NCI-H1694 (cell line): ENCODE measurements around the gene IQSEC3.

ENCODE experiments used
- DNase-seq: peaks from one replicate; lab custom pipeline; 2025; lab: John Stamatoyannopoulos, UW

Gene IQSEC3

GRCh38 chr12:138898-139534 lies 72.4 kb downstream of the IQSEC3 start:
- DNase-seq = no peak

- DNase-seq = no peak
Observed at GRCh38 chr12:139585-139984, 73.0 kb downstream of the IQSEC3 start.

- no peak for DNase-seq
Observed at GRCh38 chr12:140162-140561, 73.6 kb downstream of the IQSEC3 start.

GRCh38 chr12:143964-144649 lies 77.5 kb downstream of the IQSEC3 start:
- no peak for DNase-seq

GRCh38 chr12:144650-145284 lies 78.2 kb downstream of the IQSEC3 start:
- no peak for DNase-seq

GRCh38 chr12:145369-145960 lies 78.9 kb downstream of the IQSEC3 start:
- no peak for DNase-seq

- DNase-seq = no peak
Observed at GRCh38 chr12:147242-147641, 80.7 kb downstream of the IQSEC3 start.

GRCh38 chr12:148676-149416 lies 82.3 kb downstream of the IQSEC3 start:
- no peak for DNase-seq

GRCh38 chr12:151579-151978 lies 85.0 kb downstream of the IQSEC3 start:
- DNase-seq = no peak

GRCh38 chr12:152440-152839 lies 85.9 kb downstream of the IQSEC3 start:
- DNase-seq = no peak

GRCh38 chr12:153080-153746 lies 86.6 kb downstream of the IQSEC3 start:
- peak; percentile 83 for DNase-seq

- no peak for DNase-seq
Observed at GRCh38 chr12:154058-154457, 87.5 kb downstream of the IQSEC3 start.

GRCh38 chr12:155006-155405 lies 88.4 kb downstream of the IQSEC3 start:
- no peak for DNase-seq

GRCh38 chr12:155646-156045 lies 89.1 kb downstream of the IQSEC3 start:
- DNase-seq = no peak

- DNase-seq = no peak
Observed at GRCh38 chr12:156945-157344, 90.4 kb downstream of the IQSEC3 start.

GRCh38 chr12:157644-158043 lies 91.1 kb downstream of the IQSEC3 start:
- no peak for DNase-seq

- DNase-seq = no peak
Observed at GRCh38 chr12:159156-159782, 92.7 kb downstream of the IQSEC3 start.

- no peak for DNase-seq
Observed at GRCh38 chr12:160858-161257, 94.3 kb downstream of the IQSEC3 start.

- no peak for DNase-seq
Observed at GRCh38 chr12:161823-162222, 95.3 kb downstream of the IQSEC3 start.

- no peak for DNase-seq
Observed at GRCh38 chr12:162467-163307, 96.1 kb downstream of the IQSEC3 start.
